Stomach smooth muscle (tissue), 2 donors: ENCODE data around the gene CTCFL.

Experiments
- H3K27ac ChIP-seq: one replicate; pipeline ENCODE4 v1.7.0; 2013; ENCODE audit warnings: mild to moderate bottlenecking, low read length, inconsistent platforms
- H3K27me3 ChIP-seq, 2 donors: one replicate each; pipeline ENCODE4 v1.7.0; 2013; ENCODE audit warnings: low read length in 2 of 2; ENCODE audit not compliant: insufficient read depth in 2 of 2, control insufficient read depth in 1 of 2
- H3K36me3 ChIP-seq, 2 donors: one replicate each; pipeline ENCODE4 v1.7.0; 2013; ENCODE audit warnings: low read length in 2 of 2; ENCODE audit not compliant: control insufficient read depth in 2 of 2, insufficient read depth in 2 of 2
- H3K4me1 ChIP-seq: one replicate; pipeline ENCODE4 v1.7.0; 2013; ENCODE audit warnings: low read length; ENCODE audit not compliant: control insufficient read depth, insufficient read depth
- H3K4me3 ChIP-seq, 2 donors: one replicate each; pipeline ENCODE4 v1.7.0; 2013; ENCODE audit warnings: low read length in 2 of 2
- H3K9ac ChIP-seq, 2 donors: one replicate each; pipeline ENCODE4 v1.7.0; 2013; ENCODE audit warnings: low read length in 2 of 2, mild to moderate bottlenecking in 1 of 2
- H3K9me3 ChIP-seq, 2 donors: one replicate each; pipeline ENCODE4 v1.7.0; 2013; ENCODE audit warnings: low read length in 2 of 2; ENCODE audit not compliant: control insufficient read depth in 2 of 2
- donor health status: healthy.
- donor health status: Pancreatic carcinoma.

CTCFL gene

DNA sequence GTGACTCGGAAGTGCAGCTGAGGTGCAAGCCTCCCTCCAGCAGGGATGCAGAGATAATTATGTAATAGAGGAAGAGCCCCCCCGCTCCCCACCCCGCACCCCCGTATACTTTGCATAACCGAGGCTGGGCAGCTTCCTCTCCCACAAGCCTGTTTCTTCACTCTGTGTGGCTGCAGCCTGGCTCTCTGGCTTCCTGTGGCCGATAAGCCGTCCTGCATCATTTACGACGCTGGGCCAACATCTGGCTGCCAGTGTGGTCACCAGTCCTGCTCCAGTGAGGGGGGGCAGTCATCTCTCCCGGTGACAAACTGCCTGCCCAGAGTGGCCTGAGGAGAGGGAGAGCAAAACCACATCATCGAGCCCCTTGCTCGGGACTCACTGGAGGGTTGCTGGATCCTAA, 74.5 kb downstream of the CTCFL start:
- Histone ChIP-seq H3K9ac (no peak overlapping the region), H3K27ac (peak overlapping the region; percentile 55), H3K27me3 (no peaks in the 10 kb centered on the region), H3K4me3 (no peak overlapping the region), H3K4me1 (peaks cover 41% of the 10 kb centered on the region), H3K36me3 (no peaks in the 10 kb centered on the region), H3K9me3 (peaks cover 8 to 10% of the 10 kb centered on the region in 2 donors)

- Histone ChIP-seq H3K27ac (no peak overlapping the region), H3K9ac (no peak overlapping the region), H3K4me1 (peaks cover 47% of the 10 kb centered on the region)
These were observed 75.3 kb downstream of the CTCFL start for GRCh38 chr20:57449398-57450354.

DNA sequence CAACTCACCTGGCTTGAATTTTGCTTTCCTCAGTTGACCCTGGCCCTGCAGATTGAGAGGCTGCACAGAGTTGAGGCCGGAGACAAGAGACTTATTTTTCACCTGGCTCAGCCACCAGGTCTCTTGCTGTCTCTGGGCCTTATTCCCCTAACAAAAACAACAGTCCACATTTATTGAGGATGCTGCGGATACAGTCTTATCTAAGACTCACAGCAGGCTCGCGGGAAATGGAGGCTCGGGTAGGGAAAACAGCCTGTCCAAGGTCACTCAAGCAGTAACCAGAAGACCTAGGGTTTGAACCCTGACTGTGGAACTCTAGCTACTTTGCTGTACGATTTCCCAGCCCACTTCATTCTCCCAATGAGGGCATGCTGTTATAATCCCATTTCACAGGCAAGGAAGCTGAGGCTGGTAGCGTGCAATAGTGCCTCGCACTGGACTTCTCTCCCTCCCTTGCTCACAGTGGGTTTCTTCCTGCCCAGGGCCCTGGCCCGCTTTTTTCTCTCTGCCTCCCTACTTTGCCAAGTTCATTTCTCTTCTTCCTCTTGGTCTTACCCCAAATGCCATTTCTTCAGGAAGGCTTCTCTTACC, 76.1 kb downstream of the CTCFL start:
- no peak overlapping the region for H3K27ac ChIP-seq
- no peak overlapping the region for H3K4me3 ChIP-seq
- peaks cover 8 to 10% of the 10 kb centered on the region in 2 donors for H3K9me3 ChIP-seq
- H3K4me1 ChIP-seq: peaks cover 56% of the 10 kb centered on the region
- no peaks in the 10 kb centered on the region for H3K27me3 ChIP-seq
- no peaks in the 10 kb centered on the region for H3K36me3 ChIP-seq
- no peak overlapping the region for H3K9ac ChIP-seq

More at GRCh38 chr20:57449398-57450354, 75.3 kb downstream of the CTCFL start:
- Histone ChIP-seq H3K36me3 (no peaks in the 10 kb centered on the region), H3K27me3 (no peaks in the 10 kb centered on the region), H3K4me3 (no peak overlapping the region), H3K9me3 (peaks cover 8 to 10% of the 10 kb centered on the region in 2 donors)
